Measurements from ENCODE around the gene MPST.

- no peak for TF ChIP-seq CTCF (IDR thresholded peaks at IDR 0.05)
- no peak for TF ChIP-seq POLR2A (IDR thresholded peaks at IDR 0.05)
These were observed 1.3 kb upstream of the MPST start for GRCh38 chr22:37018086-37018814.
